NCI-H2227 (cell line): ENCODE results near the gene PPIP5K2.

Experiments
- DNase-seq: peaks from one replicate; lab custom pipeline; 2025; ENCODE audit not compliant: unreplicated experiment; lab: John Stamatoyannopoulos, UW

PPIP5K2 gene

DNA sequence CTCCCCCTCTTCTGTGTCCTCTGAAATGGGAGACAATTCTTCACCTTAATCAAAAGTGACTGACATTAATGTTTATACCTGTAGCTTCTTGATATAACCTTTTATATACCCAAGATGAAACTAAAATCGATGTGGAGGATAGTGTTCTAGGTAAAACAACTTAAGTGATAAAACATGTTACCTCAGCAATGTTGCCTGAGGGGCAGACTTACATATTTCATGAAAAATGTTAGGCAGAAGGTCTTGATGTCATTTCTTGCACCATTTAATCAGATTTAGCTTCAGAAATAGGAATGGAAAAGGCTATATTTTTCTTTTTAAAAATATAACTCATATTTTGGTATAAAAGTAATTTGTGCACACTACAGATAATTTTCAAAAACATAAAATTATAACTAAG, 115.8 kb downstream of the PPIP5K2 start:
- DNase-seq: no peak

DNA sequence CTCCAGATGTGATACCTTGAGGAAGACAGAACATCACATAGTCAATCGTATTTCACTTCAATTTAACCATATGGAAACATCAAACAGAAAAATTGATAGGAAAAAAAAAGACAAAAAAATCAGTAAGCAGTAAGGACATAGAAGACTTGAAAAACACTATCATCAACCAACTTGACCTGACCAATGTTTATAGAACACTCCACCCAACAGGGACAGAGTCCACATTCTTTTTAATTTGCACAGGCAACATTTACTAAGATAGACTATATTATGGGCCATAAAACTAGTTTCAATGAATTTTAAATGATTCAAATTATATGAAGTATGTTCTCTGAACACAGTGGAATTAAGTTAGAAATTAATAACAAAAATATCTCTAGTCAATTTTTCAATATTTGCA, 117.7 kb downstream of the PPIP5K2 start:
- no peak for DNase-seq

DNA sequence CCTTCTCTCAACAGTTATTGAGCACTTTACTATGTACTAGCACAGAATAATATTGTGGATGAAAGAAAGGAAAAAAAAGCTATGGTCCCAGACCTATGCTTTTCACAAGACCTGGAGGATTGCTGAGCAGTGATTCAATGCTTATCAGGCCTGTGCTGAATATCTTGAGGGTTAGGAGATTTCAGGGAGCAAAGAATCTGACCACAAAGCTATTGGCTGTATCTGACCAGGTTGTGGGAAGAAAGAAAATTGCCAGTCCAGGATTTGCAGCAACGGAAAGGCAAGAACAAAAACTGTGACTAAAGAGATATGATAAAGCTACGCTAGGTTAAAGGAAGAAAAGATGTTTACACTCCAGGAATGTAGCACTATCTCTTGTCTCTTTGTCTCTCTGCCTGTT, 123.6 kb downstream of the PPIP5K2 start:
- DNase-seq: no peak

- no peak for DNase-seq
Measured at GRCh38 chr5:103244398-103244797, 124.3 kb downstream of the PPIP5K2 start.

DNA sequence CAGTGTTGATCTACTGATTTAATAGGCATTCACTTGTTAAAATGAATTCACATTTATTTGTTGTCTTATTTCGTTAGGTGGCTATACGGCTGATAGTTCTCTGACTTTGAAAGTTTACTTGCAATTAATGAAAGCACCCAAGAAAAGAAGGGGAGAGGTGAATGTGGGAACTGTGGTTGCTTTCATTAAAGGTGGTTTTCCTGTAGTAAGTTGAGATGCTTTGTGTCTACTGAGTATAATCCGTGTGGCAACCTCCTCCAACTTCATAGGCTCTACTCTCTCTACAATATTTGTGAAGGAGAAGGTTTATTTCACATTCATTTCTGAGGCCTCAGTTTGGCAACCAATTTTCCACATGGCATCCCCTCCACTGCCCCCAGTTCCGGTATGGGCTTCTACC, 125.7 kb downstream of the PPIP5K2 start:
- no peak for DNase-seq

DNA sequence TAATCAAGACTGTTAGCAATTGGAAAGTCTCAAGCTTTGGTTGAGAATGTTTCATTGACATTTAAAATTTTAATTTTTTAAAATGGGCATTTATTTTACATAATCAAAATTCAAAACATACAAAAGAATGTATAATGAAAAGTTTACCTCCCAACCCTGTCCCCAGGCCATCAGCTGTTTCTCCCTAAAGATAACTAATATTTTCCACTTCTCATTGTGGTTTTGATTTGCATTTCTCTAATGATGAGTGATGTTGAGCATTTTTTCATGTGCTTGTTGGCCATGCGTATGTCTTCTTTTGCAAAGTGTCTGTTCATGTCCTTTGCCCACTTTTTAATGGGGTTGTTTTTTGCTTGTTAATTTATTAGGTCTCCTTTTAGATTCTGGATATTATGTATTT, 127.0 kb downstream of the PPIP5K2 start:
- DNase-seq: no peak

DNA sequence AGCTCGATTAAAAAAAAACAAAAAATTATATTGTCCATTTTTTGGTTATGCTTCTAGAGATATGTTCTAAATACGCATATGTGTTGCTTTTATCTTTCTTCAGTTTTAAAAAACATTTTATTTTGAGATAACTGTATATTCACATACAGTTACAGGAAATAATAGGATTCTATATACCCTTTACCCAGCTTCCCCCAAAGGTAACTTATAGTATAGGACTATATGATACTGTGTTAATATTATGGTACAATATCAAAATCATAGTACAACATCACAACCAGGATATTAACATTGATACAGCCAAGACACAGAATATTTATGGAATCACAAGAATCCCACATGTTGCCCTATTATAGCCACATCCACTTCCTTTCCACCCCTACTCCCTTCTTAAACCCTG, 129.0 kb downstream of the PPIP5K2 start:
- no peak for DNase-seq

DNA sequence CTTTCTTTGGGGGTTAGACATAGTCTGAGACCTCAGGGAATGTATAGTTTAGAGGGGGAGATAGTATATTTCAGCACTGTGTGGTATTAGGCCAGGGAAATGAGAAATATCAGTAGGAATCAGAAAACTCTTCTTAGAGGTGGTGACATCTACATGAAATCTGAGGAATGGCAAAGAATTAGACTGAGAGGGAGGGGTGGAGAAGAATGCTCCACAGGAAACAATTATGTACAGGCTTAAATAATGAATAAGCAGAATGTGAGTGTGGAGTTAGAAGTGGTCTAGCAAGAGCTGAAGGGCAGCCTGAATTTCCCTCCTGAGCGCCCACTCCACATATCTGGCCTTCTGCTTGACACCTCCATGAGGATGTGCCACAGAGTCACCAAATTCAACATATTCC, 134.8 kb downstream of the PPIP5K2 start:
- no peak for DNase-seq

DNA sequence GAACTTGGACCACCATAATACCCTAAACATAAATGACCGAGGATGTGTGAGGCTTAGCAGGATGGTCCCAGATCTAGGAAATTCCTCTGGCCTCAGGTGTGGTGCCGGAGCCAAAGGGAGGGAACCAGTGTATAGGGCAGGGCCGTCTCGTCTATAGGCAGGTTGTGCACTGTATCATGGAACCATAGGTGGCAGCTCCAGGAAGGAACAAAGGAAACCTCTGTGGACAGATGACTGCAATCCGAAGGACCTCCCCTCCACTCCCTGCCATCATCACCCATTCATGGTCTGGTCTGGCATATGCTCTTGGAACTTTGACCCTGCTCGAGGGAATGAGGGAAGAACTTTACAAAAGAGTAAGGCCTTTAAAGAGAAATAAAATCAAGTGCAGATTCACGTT, 135.6 kb downstream of the PPIP5K2 start:
- DNase-seq: no peak

GRCh38 chr5:103256178-103256577, 136.1 kb downstream of the PPIP5K2 start:
- no peak for DNase-seq

- peak; percentile 96 for DNase-seq
Measured at GRCh38 chr5:103258368-103258956, 138.4 kb downstream of the PPIP5K2 start, which contains the start of gene MACIR. TSS of gene MACIR (plus strand) at chr5:103258763. CDS start at chr5:103275920, 17,157 bp downstream.

DNA sequence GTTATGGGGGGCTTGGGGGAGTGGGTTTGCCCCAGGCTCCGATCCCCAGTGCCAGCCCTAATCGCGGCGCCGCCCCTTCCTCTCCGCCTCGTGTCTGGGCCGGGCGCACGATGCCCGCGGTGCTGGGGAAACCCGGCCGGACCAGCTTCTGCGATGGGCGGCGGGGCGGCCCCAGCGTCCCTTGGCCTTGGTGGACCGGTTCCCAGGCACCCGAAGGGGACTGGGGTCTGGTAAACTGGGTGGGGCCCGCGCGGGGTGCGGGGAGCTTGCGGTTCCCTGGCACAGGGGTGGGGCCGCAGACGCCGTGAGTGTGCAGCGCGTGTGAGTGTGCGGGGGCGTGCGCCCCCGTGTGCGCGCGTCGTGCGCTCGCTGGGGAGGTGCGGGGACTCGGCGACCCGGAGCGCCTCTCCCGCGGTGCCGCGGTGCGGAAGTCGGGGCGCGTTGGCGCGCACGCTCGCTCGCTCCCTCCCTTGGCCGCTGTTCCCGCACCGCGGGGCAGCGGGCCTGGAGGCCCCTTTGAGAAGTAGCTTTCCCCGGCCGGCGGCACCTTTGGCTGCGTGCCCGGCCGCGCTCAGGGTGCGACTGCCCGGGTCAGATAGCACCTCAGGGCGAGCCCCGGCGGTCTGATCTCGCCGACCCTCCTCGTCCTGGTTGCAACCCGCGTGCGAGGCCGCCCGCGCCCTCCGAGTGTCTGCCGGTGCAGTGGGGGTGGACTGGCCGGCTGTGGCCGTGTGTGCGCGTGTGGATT, 139.0 kb downstream of the PPIP5K2 start:
- peak; percentile 77 for DNase-seq

DNA sequence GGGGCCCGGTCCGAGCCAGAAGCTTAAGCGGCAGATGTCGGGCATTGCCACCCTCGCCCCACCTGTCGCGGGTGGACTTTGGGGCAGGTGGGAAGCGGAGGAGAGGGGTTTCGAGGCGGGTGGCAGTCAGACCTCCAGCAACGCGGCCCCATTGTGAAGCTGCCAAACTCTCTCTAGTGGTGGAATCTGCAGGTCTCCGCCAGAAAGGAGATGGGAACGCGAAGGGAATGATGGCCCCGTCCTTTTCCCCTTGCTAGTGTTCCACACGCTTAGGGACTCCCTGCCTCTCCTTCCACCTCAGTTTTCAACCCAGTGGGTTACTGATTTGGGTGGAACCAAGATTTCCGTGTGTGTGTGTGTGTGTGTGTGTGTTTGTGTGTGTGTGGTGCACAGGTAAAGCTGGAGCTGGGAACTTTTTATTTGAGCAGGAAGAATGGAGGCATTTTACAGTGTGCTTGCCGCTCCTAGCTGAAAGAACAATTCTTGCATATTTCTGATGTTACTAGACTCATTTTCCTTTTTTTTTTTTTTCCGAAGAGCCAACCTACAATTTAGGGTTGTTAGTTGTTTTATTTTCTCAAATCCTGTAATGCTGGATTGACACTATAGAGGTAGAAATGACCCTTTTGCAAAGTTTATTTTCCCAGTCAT, 139.7 kb downstream of the PPIP5K2 start:
- peak; percentile 43 for DNase-seq

DNA sequence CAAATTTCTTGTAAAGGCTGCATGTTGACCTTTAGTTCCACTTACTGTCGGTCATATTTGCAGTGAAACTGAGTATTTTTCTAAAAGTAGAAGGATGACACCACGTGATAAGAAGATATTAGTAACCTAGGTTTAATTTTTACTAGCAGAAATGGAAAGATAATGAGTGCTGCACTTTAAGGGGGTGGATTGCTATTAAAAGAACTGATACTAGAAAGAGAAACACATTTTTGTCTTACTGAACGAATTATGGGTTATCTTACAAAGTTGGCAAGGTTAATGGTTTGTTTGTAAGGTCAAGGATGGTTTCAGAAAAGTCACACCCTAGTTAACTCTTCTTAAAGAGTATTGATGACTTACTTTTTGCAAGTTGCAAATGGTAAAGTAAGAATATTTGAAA, 140.8 kb downstream of the PPIP5K2 start:
- DNase-seq: no peak
